Lung (tissue), 12 donors: ENCODE measurements around the gene UBE2E1. TPM values are rescaled to one million over a fixed set of nuclear protein-coding genes. Genes with fewer than 3 reads are reported as not detected.

Experiments
- ATAC-seq: fragments of 200-7000 bp; cut with Tn5 transposase; one replicate; pipeline ENCODE4 v1.9.1; 2020; ENCODE audit warnings: moderate number of reproducible peaks; ENCODE audit not compliant: insufficient read depth, low FRiP score
- DNase-seq, 3 donors: peaks; one replicate each; pipeline ENCODE4 v3.0.0-alpha.2; 2013 to 2017
- H3K27ac ChIP-seq, 2 donors: one replicate each; pipeline ENCODE4 v1.5.1; 2013; ENCODE audit warnings: mild to moderate bottlenecking in 2 of 2, moderate library complexity in 2 of 2, control low read depth in 1 of 2, inconsistent platforms in 1 of 2, low read depth in 1 of 2, low read length in 1 of 2
- H3K27me3 ChIP-seq, 3 donors: one replicate each; pipeline ENCODE4 v1.5.1; 2013; ENCODE audit warnings: low read length in 2 of 3; ENCODE audit not compliant: control insufficient read depth in 3 of 3, insufficient read depth in 3 of 3
- H3K36me3 ChIP-seq, 4 donors: one replicate each; pipeline ENCODE4 v1.5.1; 2013; ENCODE audit warnings: low read length in 4 of 4, mild to moderate bottlenecking in 1 of 4, moderate library complexity in 1 of 4; ENCODE audit not compliant: control insufficient read depth in 4 of 4, insufficient read depth in 4 of 4
- H3K4me1 ChIP-seq, 5 donors: one replicate each; pipeline ENCODE4 v1.5.1; 2013; ENCODE audit warnings: low read length in 5 of 5, mild to moderate bottlenecking in 2 of 5, moderate library complexity in 1 of 5; ENCODE audit not compliant: control insufficient read depth in 5 of 5, insufficient read depth in 5 of 5
- H3K4me3 ChIP-seq: one replicate; pipeline ENCODE4 v1.5.1; 2013; ENCODE audit warnings: mild to moderate bottlenecking, control low read depth, moderate library complexity
- H3K9ac ChIP-seq, 2 donors: one replicate each; pipeline ENCODE4 v1.5.1; 2013; ENCODE audit warnings: low read length in 2 of 2, control low read depth in 1 of 2; ENCODE audit not compliant: insufficient read depth in 1 of 2
- H3K9me3 ChIP-seq, 4 donors: one replicate each; pipeline ENCODE4 v1.5.1; 2013; ENCODE audit warnings: low read length in 3 of 4, mild to moderate bottlenecking in 1 of 4, moderate library complexity in 1 of 4; ENCODE audit not compliant: control insufficient read depth in 4 of 4, insufficient read depth in 3 of 4
- CTCF ChIP-seq: IDR thresholded peaks from 2 replicates; pipeline ENCODE4 v1.5.1; 2012; ENCODE audit warnings: mild to moderate bottlenecking; ENCODE audit errors: control extremely low read depth, extremely low read depth
- WGBS, 2 donors: extraction: QIAGEN DNeasy Blood & Tissue Kit; methylation state at CpG; one replicate each; pipeline ENCODE4 v1.1.7; 2013; 5-methylcytosine and 5-hydroxymethylcytosine counted together
- polyA plus RNA-seq, 2 donors: library from polyadenylated mRNA; stranded (reverse); fragments of 200-250 nt; gene quantifications; one replicate each; pipeline ENCODE4 v1.2.1, GENCODE V29; 2013
- total RNA-seq, 2 donors: library from RNA; depleted of rRNA in 1 of 2; stranded (reverse); fragments of >200 nt in 1 of 2; gene quantifications; one replicate each; pipeline ENCODE4 v1.2.1, GENCODE V29; 2014 to 2021
- donor health status: control.
- donor health status: control.
- donor health status: Bipolar disorder and iron deficiency.
- donor health status: healthy.
- donor health status: DM: yes; HTN: yes; CAD: no.

Gene UBE2E1
- total and polyA plus RNA-seq, 4 donors = 74.1 to 156 (median 87.6) TPM

- ATAC-seq (no peak), DNase-seq (no peak)
- WGBS, 2 donors = 51 to 89% methylated on average over 2 of the region's 2 CpGs
- Histone ChIP-seq H3K4me3 (no peak overlapping the region), H3K9ac (no peak overlapping the region), H3K36me3 (peaks cover 13 to 25% (median 18%) of the 10 kb centered on the region in 4 donors), H3K27ac (no peak overlapping the region), H3K27me3 (no peaks in the 10 kb centered on the region), H3K9me3 (no peaks in the 10 kb centered on the region), H3K4me1 (peaks cover 3 to 40% (median 10%) of the 10 kb centered on the region in 5 donors)
- TF ChIP-seq CTCF = no peak
Measured at GRCh38 chr3:23919628-23920027, 113.9 kb downstream of the UBE2E1 start.

- no peak for ATAC-seq
Measured at GRCh38 chr3:23920151-23920655, 114.4 kb downstream of the UBE2E1 start.

GRCh38 chr3:23921052-23921511, 115.3 kb downstream of the UBE2E1 start:
- H3K36me3 ChIP-seq = peaks cover 13 to 25% (median 18%) of the 10 kb centered on the region in 4 donors
- DNase-seq (no peak), ATAC-seq (no peak)
- H3K9me3 ChIP-seq = no peaks in the 10 kb centered on the region
- no peak overlapping the region for H3K9ac ChIP-seq
- 92 to 95% methylated on average over 3 of the region's 3 CpGs for WGBS, 2 donors
- H3K4me3 ChIP-seq = no peak overlapping the region
- TF ChIP-seq CTCF = no peak
- H3K27ac ChIP-seq = no peak overlapping the region
- H3K4me1 ChIP-seq = peaks cover 0 to 25% (median 3%) of the 10 kb centered on the region in 5 donors
- no peaks in the 10 kb centered on the region for H3K27me3 ChIP-seq

More at GRCh38 chr3:23920151-23920655, 114.4 kb downstream of the UBE2E1 start:
- H3K27ac ChIP-seq = no peak overlapping the region
- H3K36me3 ChIP-seq = peaks cover 13 to 25% (median 18%) of the 10 kb centered on the region in 4 donors
- H3K9me3 ChIP-seq = no peaks in the 10 kb centered on the region
- no peak for DNase-seq
- no peaks in the 10 kb centered on the region for H3K27me3 ChIP-seq
- WGBS, 2 donors = 86 to 88% methylated on average over 5 of the region's 5 CpGs
- H3K4me3 ChIP-seq = no peak overlapping the region
- peaks cover 3 to 34% (median 7%) of the 10 kb centered on the region in 5 donors for H3K4me1 ChIP-seq
- no peak for TF ChIP-seq CTCF
- H3K9ac ChIP-seq = no peak overlapping the region

- Histone ChIP-seq H3K9ac (no peak overlapping the region), H3K4me1 (peaks cover 0 to 19% (median 0%) of the 10 kb centered on the region in 5 donors)
- WGBS, 2 donors = 79 to 87% methylated on average over 2 of the region's 2 CpGs
Measured at GRCh38 chr3:23923786-23924185, 118.0 kb downstream of the UBE2E1 start.

More at GRCh38 chr3:23923786-23924185, 118.0 kb downstream of the UBE2E1 start:
- Histone ChIP-seq H3K36me3 (peaks cover 5 to 17% (median 11%) of the 10 kb centered on the region in 4 donors), H3K4me3 (no peak overlapping the region), H3K9me3 (no peaks in the 10 kb centered on the region), H3K27ac (no peak overlapping the region), H3K27me3 (no peaks in the 10 kb centered on the region)
- DNase-seq (peak; percentile 71 to 94 (median 90)), ATAC-seq (no peak)
- no peak for TF ChIP-seq CTCF
